GM18519 (cell line): ENCODE results near the gene TRIM37.
"Not testable (repeated sequence)": the region's sequence is repeated elsewhere in the genome, so short reads cannot be mapped to it uniquely, and the experiment has no call there.

Source experiments
- ATAC-seq: cut with Tn5 transposase; IDR thresholded peaks from one replicate; pipeline ENCODE4 v1.9.1; 2021; ENCODE audit warnings: mild to moderate bottlenecking, moderate library complexity; ENCODE audit not compliant: unreplicated experiment, low FRiP score

The TRIM37 gene

GRCh38 chr17:59106463-59107305, at the start of gene TRIM37:
TSS of gene TRIM37 (minus strand) at chr17:59106880. CDS start at chr17:59106461, 419 bp downstream.
- ATAC-seq = peak; percentile 83

- peak; percentile 72 for ATAC-seq
Observed at GRCh38 chr17:59155439-59156177, 48.9 kb upstream of the TRIM37 start, which contains the start of gene PRR11. TSS of gene PRR11 (plus strand) at chr17:59155746. CDS start at chr17:59169753, 14,007 bp downstream.

- ATAC-seq = peak; percentile 78
Observed at GRCh38 chr17:59154721-59155438, 48.2 kb upstream of the TRIM37 start, which contains the start of gene SKA2. TSS of gene SKA2 (minus strand) at chr17:59155186. CDS start at chr17:59155163, 23 bp downstream.

GRCh38 chr17:59154292-59154720, 47.6 kb upstream of the TRIM37 start:
- ATAC-seq = no peak

GRCh38 chr17:59152925-59153324, 46.2 kb upstream of the TRIM37 start:
- no peak for ATAC-seq

GRCh38 chr17:59151591-59151990, 44.9 kb upstream of the TRIM37 start:
- ATAC-seq = no peak

- ATAC-seq = no peak
Observed at GRCh38 chr17:59151006-59151405, 44.3 kb upstream of the TRIM37 start.

GRCh38 chr17:59149841-59150511, 43.3 kb upstream of the TRIM37 start:
- no peak for ATAC-seq

GRCh38 chr17:59149051-59149450, 42.4 kb upstream of the TRIM37 start:
- ATAC-seq = no peak

GRCh38 chr17:59145571-59146096, 39.0 kb upstream of the TRIM37 start:
- ATAC-seq = no peak

GRCh38 chr17:59141860-59142259, 35.2 kb upstream of the TRIM37 start:
- no peak for ATAC-seq

GRCh38 chr17:59139939-59140338, 33.3 kb upstream of the TRIM37 start:
- no peak for ATAC-seq

GRCh38 chr17:59138339-59138738, 31.7 kb upstream of the TRIM37 start:
- not testable (repeated sequence) for ATAC-seq

GRCh38 chr17:59131131-59131530, 24.5 kb upstream of the TRIM37 start:
- no peak for ATAC-seq

GRCh38 chr17:59129814-59130213, 23.1 kb upstream of the TRIM37 start:
- no peak for ATAC-seq

- no peak for ATAC-seq
Observed at GRCh38 chr17:59126809-59127417, 20.2 kb upstream of the TRIM37 start.

- ATAC-seq = no peak
Observed at GRCh38 chr17:59124665-59125064, 18.0 kb upstream of the TRIM37 start.

- no peak for ATAC-seq
Observed at GRCh38 chr17:59121901-59122480, 15.3 kb upstream of the TRIM37 start.

GRCh38 chr17:59115474-59115873, 8.8 kb upstream of the TRIM37 start:
- ATAC-seq = no peak
